Umbilical cord (tissue), 2 donors: Measurements from ENCODE around the gene TMCC1. TPM values are rescaled to one million over a fixed set of nuclear protein-coding genes. Genes with fewer than 3 reads are reported as not detected.
"Not testable (repeated sequence)": the region's sequence is repeated elsewhere in the genome, so short reads cannot be mapped to it uniquely, and the experiment has no call there.

ENCODE experiments used
- DNase-seq: peaks from one replicate; pipeline ENCODE4 v3.0.0-alpha.2; 2015; ENCODE audit warnings: low spot score
- total RNA-seq: library from RNA; depleted of rRNA; stranded (reverse); fragments of >200 nt; gene quantifications from one replicate; pipeline ENCODE4 v1.2.3, GENCODE V29; 2014; ENCODE audit warnings: low replicate concordance; ENCODE audit not compliant: insufficient read depth

Gene TMCC1
- total RNA-seq, 1 donor from 2014 or later = 45.3 TPM

GRCh38 chr3:129686941-129687340 is 206.6 kb downstream of the TMCC1 start:
- no peak for DNase-seq

- DNase-seq = no peak
Measured at GRCh38 chr3:129684270-129684669, 209.2 kb downstream of the TMCC1 start.

GRCh38 chr3:129683201-129683600 is 210.3 kb downstream of the TMCC1 start:
- DNase-seq = no peak

GRCh38 chr3:129676985-129677384 is 216.5 kb downstream of the TMCC1 start:
- no peak for DNase-seq

- not testable (repeated sequence) for DNase-seq
Measured at GRCh38 chr3:129674798-129675123, 218.8 kb downstream of the TMCC1 start.

GRCh38 chr3:129673897-129674797 is 219.4 kb downstream of the TMCC1 start:
- no peak for DNase-seq

GRCh38 chr3:129673012-129673411 is 220.5 kb downstream of the TMCC1 start:
- peak; percentile 45 for DNase-seq

GRCh38 chr3:129672412-129672811 is 221.1 kb downstream of the TMCC1 start:
- DNase-seq = no peak

GRCh38 chr3:129665024-129665768 is 228.3 kb downstream of the TMCC1 start:
- no peak for DNase-seq

GRCh38 chr3:129663930-129664646 is 229.4 kb downstream of the TMCC1 start:
- no peak for DNase-seq

GRCh38 chr3:129663045-129663446 is 230.5 kb downstream of the TMCC1 start:
- DNase-seq = peak; percentile 17

- DNase-seq = no peak
Measured at GRCh38 chr3:129662191-129662608, 231.3 kb downstream of the TMCC1 start.

GRCh38 chr3:129661766-129662165 is 231.7 kb downstream of the TMCC1 start:
- DNase-seq = no peak

GRCh38 chr3:129658110-129658843 is 235.2 kb downstream of the TMCC1 start:
- no peak for DNase-seq

- no peak for DNase-seq
Measured at GRCh38 chr3:129657261-129658046, 236.1 kb downstream of the TMCC1 start.

- DNase-seq = no peak
Measured at GRCh38 chr3:129656659-129657247, 236.8 kb downstream of the TMCC1 start.

- no peak for DNase-seq
Measured at GRCh38 chr3:129655291-129655700, 238.2 kb downstream of the TMCC1 start.

- DNase-seq = no peak
Measured at GRCh38 chr3:129654131-129654530, 239.4 kb downstream of the TMCC1 start.

- DNase-seq = no peak
Measured at GRCh38 chr3:129653019-129653418, 240.5 kb downstream of the TMCC1 start.
